ENCODE measurements around the gene IFI27. TPM values are rescaled to one million over a fixed set of nuclear protein-coding genes. Genes with fewer than 3 reads are reported as not detected.

IFI27 gene
- polyA plus RNA-seq, 1 of the 3 experiments (the other 2 are of a cell fraction): 1.2 TPM

DNA sequence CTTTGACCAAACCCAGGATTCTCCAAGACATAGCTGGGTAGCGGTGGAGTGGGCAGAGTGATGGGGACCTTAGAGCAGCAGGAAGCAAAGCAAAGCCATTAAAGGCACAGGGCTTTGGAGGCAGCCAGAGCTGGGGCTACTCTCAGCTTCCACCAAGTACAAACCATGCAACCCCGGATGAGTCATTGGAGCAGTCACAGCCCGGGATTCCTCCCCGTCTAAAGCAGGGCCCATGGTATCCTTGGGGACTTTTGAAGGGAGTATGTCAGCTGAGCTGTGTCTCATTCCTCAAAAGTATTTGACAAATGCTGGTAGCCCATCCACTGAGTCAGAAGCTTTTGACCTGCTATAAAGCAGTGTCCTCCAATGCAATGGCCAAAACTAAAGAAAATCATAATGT is 9.7 kb upstream of the IFI27 start:
- H3K4me2 ChIP-seq: no peak overlapping the region
- H3K79me2 ChIP-seq (ENCODE audit: insufficient read depth): no peaks in the 10 kb centered on the region
- H3K9ac ChIP-seq: no peak overlapping the region
- TF ChIP-seq EZH2phosphoT487 (IDR thresholded peaks at IDR 0.05; ENCODE audit: borderline replicate concordance, low read depth) (no peak), GATA2 (CRISPR knock-in tag; IDR thresholded peaks at IDR 0.05) (no peak), JUND (IDR thresholded peaks at IDR 0.05) (peak; percentile 53), TCF12 (IDR thresholded peaks at IDR 0.05) (no peak), FOSL2 (IDR thresholded peaks at IDR 0.05; ENCODE audit: borderline replicate concordance, low read depth) (peak; percentile 84), USF2 (IDR thresholded peaks at IDR 0.05; ENCODE audit: borderline replicate concordance, low read depth, low read length) (no peak)
- TF ChIP-seq, protein P1, sequence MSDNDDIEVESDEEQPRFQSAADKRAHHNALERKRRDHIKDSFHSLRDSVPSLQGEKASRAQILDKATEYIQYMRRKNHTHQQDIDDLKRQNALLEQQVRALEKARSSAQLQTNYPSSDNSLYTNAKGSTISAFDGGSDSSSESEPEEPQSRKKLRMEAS (IDR thresholded peaks at IDR 0.05; ENCODE audit: low read depth): 0 out of 2 replicates have a peak, but pooled peaks have one; percentile 27
- TF ChIP-seq, protein P2, sequence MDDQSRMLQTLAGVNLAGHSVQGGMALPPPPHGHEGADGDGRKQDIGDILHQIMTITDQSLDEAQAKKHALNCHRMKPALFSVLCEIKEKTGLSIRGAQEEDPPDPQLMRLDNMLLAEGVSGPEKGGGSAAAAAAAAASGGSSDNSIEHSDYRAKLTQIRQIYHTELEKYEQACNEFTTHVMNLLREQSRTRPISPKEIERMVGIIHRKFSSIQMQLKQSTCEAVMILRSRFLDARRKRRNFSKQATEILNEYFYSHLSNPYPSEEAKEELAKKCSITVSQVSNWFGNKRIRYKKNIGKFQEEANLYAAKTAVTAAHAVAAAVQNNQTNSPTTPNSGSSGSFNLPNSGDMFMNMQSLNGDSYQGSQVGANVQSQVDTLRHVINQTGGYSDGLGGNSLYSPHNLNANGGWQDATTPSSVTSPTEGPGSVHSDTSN (IDR thresholded peaks at IDR 0.05): peak; percentile 35; the same call in 1 of the 2 replicates
- no peaks in the 10 kb centered on the region for H3K36me3 ChIP-seq (replicated peaks in 1 of 2; ENCODE audit: control insufficient read depth in 1 of 2, insufficient read depth in 2 of 2, low read length in 1 of 2)
- H2AFZ ChIP-seq (ENCODE audit: low read depth): no peak overlapping the region
- ChIA-PET CTCF (interaction anchor here (0.9 to 2.2 kb wide), 3 partner anchors 10 to 36 kb away, joined by 3 to 8 read pairs (median 6); partner anchors contain the start of gene IFI27), POLR2A (no interaction called here)
- no peaks in the 10 kb centered on the region for H3K9me3 ChIP-seq
- no peaks in the 10 kb centered on the region for H3K9me2 ChIP-seq
- WGBS (ENCODE audit: low lambda C conversion rate): 57% methylated on average over 4 of the region's 4 CpGs
- no peaks in the 10 kb centered on the region for H3F3A ChIP-seq (replicated peaks; ENCODE audit: insufficient read depth)
- H3K27me3 ChIP-seq (ENCODE audit: insufficient read depth): no peaks in the 10 kb centered on the region
- H3K4me1 ChIP-seq (ENCODE audit: control insufficient read depth in 1 of 2, insufficient read depth in 2 of 2, low read depth in 1 of 2, low read length in 1 of 2): peaks cover 0 to 11% of the 10 kb centered on the region in 2 experiments; a peak in 2 of 4 replicates
- H4K20me1 ChIP-seq (ENCODE audit: insufficient read depth): no peaks in the 10 kb centered on the region
- no peak overlapping the region for H3K4me3 ChIP-seq (ENCODE audit: low read depth in 2 of 2, low read length in 1 of 2)
- 0 out of 4 replicates have a peak overlapping the region, but pooled peaks of 1 of the 2 experiments have one; percentile 23 for H3K27ac ChIP-seq (ENCODE audit: low read depth in 2 of 2, low read length in 1 of 2)
- DNase-seq: no peak

- Histone ChIP-seq H3K4me3 (ENCODE audit: low read depth in 2 of 2, low read length in 1 of 2) (no peak overlapping the region), H3F3A (replicated peaks; ENCODE audit: insufficient read depth) (no peaks in the 10 kb centered on the region), H3K36me3 (replicated peaks in 1 of 2; ENCODE audit: control insufficient read depth in 1 of 2, insufficient read depth in 2 of 2, low read length in 1 of 2) (no peaks in the 10 kb centered on the region), H3K4me1 (ENCODE audit: control insufficient read depth in 1 of 2, insufficient read depth in 2 of 2, low read depth in 1 of 2, low read length in 1 of 2) (peaks cover 0 to 11% of the 10 kb centered on the region in 2 experiments; a peak in 2 of 4 replicates), H3K9me2 (no peaks in the 10 kb centered on the region), H2AFZ (ENCODE audit: low read depth) (no peak overlapping the region), H3K27ac (ENCODE audit: low read depth in 2 of 2, low read length in 1 of 2) (no peak overlapping the region), H3K4me2 (no peak overlapping the region), H3K9me3 (no peaks in the 10 kb centered on the region), H3K79me2 (ENCODE audit: insufficient read depth) (no peaks in the 10 kb centered on the region), H3K27me3 (ENCODE audit: insufficient read depth) (no peaks in the 10 kb centered on the region), H4K20me1 (ENCODE audit: insufficient read depth) (no peaks in the 10 kb centered on the region), H3K9ac (no peak overlapping the region)
- ChIA-PET CTCF (no interaction called here), POLR2A (no interaction called here)
- WGBS (ENCODE audit: low lambda C conversion rate): 93% methylated on average over 3 of the region's 10 CpGs
- no peak for DNase-seq
- TF ChIP-seq GABPA (IDR thresholded peaks at IDR 0.05; ENCODE audit: low read depth) (no peak), EP300 (IDR thresholded peaks at IDR 0.05; ENCODE audit: borderline replicate concordance in 1 of 2, low read depth in 1 of 2, low read length in 1 of 2) (no peak), SMC3 (IDR thresholded peaks at IDR 0.05; ENCODE audit: low read depth, low read length) (no peak), YY1 (IDR thresholded peaks at IDR 0.05; ENCODE audit: low read depth) (no peak), JUND (IDR thresholded peaks at IDR 0.05) (no peak), USF2 (IDR thresholded peaks at IDR 0.05; ENCODE audit: borderline replicate concordance, low read depth, low read length) (no peak), ZBTB33 (IDR thresholded peaks at IDR 0.05; ENCODE audit: borderline replicate concordance, low read depth) (no peak), EZH2phosphoT487 (IDR thresholded peaks at IDR 0.05; ENCODE audit: borderline replicate concordance, low read depth) (no peak), MXI1 (IDR thresholded peaks at IDR 0.05; ENCODE audit: low read depth, low read length) (no peak), TAF1 (IDR thresholded peaks at IDR 0.05; ENCODE audit: borderline replicate concordance, low read depth, low read length) (no peak), REST (IDR thresholded peaks at IDR 0.05; ENCODE audit: low read depth, low read length) (no peak)
These were observed 8.8 kb upstream of the IFI27 start for GRCh38 chr14:94101748-94102147.
